HG03175 (cell line): ENCODE measurements around the gene CCDC171.
"Not testable (repeated sequence)": the region's sequence is repeated elsewhere in the genome, so short reads cannot be mapped to it uniquely, and the experiment has no call there.

Source experiments
- ATAC-seq: cut with Tn5 transposase; IDR thresholded peaks from one replicate; pipeline ENCODE4 v1.9.1; 2021; ENCODE audit warnings: mild to moderate bottlenecking, moderate library complexity; ENCODE audit not compliant: unreplicated experiment

Gene CCDC171

DNA sequence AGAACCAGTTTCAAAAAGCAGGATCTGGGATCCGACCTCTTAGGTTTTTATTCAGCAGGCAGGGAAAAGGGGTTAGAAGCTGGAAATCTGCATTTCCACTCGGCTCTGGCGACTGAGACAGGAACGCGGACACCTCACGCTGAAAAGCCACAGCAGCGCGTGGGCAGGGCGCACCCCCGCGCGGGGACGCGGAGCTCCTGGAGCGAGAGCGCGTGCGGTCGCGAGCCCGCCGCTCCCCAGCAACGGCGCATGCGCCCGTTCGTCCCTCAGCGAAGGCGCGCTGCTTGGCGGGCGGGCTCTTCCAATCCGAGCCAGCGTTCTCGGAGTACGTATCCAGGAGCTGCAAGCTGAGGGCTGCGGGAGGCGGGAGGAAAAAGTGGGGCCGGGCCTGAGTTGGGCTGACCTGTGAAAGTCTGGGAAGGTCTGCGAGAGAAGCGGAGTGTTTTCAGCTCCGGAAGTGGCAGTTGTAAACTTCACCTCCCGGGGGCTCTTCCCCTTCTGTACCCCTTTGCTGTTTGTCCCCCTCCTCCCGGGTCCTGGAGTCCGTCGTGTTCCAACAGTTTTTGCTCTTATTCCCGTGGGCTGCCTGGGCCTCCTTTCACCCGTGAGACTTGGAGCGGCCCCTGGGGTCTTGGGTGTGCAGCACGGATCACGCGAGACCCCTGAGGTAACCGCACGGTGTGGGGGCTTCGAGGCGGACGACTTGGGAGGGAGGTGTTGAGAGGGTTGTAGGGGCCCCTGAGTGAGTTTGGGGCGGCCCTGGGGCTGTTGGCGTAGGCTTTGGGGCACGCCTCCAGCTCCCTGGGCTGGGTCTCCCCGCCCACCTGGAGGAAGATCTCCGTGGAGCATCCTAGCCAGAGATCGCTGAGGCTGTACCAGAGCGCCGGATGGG, at the start of gene CCDC171:
Gene CCDC171, plus strand, starts transcription at position 408 of the 892 bp plus-strand sequence. CDS start 11,046 bp downstream, outside the sequence.
- ATAC-seq = peak; percentile 73

GRCh38 chr9:15505921-15506320, 46.9 kb upstream of the CCDC171 start:
- ATAC-seq = no peak

DNA sequence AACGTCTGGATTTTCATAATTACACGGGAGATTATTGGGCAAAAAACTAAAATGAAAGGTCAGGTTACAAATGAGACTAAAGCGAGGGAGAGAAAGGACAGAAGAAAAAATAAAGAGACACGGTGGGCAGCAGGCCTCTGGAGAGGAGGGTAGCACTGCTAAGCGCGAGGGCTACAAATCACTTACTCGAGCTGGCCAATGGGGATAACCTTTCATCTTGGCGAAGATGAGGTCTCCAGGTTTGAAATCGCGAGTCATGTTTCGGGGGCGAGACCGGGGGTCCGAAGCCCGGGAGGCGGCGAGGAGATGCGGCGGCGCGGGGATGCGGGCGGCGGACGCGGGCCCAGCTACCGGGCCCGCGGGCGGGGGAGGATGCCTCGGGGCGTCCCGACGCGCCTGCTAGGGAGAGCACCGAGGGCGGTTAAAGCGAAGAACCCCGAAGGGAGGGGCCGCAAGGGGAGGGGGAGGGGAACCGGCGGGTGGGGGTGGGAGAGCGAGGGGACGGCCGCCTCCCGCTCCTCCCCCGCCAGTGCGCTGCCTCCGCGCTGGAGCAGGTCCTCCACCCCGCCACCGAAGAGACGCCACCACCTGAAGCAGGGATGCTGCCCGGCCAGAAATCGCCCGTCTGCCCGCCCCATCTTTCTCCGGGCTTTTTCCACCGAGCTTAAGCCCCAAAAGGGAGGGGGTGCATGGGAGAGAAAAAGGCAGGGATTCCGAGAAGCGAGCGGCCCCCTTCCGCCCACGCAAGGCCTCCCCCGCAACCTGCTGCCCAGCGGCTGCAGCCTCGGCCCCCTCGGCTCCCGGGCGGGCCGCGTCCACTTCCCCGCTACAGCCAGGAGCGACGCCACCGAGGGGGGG, 42.7 kb upstream of the CCDC171 start:
- ATAC-seq = peak; percentile 43

GRCh38 chr9:15510789-15511575, 41.9 kb upstream of the CCDC171 start, which contains the start of gene PSIP1:
Gene PSIP1, minus strand, starts transcription at chr9:15510970. Its CDS starts 782 bp downstream, at chr9:15510188.
- peak; percentile 81 for ATAC-seq

DNA sequence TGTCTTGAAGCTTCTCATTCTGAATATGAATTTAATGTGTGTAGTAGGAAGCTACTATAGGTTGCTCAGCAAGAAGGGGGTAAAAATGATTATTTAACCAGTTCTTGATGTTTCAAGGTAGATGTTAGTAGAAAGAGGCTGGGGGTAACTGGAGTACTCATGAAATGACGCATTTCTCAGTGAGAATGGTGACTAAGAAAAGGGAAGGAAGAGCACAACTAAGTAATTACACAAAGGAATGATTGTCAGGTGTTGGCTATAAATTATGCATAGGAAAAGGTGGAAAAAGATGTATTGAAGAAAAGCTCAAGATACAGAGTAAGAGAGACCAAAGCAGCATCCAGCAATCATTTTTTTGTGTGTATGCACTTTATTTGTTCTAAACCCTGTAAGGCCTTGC, 40.6 kb upstream of the CCDC171 start:
- ATAC-seq = no peak

DNA sequence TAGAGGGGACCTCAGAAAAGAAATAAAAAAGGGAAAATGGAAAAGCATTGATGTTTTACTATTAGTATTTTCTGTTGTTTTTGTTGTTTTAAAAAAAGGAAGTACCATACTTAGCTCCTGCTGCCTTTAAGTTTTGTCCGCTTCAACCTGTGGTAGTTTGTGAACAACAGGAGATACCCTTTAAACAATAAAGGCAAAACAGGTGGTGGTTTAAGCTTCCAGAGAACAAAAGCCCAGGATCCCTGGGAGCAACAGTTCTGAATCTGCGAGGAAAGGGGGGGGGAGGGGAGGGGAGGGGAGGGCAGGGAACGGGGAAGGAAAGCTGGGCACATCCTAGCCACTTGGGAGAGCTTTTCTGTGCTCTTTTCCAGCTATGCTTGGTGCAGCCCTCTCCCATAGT, 40.0 kb upstream of the CCDC171 start:
- no peak for ATAC-seq

- ATAC-seq = no peak
These were observed 39.5 kb upstream of the CCDC171 start for GRCh38 chr9:15513335-15513734.

GRCh38 chr9:15519831-15520230, 33.0 kb upstream of the CCDC171 start:
- ATAC-seq = no peak

- ATAC-seq = no peak
These were observed 31.6 kb upstream of the CCDC171 start for GRCh38 chr9:15521254-15521653.

- ATAC-seq = no peak
These were observed 30.6 kb upstream of the CCDC171 start for GRCh38 chr9:15522130-15522755.

DNA sequence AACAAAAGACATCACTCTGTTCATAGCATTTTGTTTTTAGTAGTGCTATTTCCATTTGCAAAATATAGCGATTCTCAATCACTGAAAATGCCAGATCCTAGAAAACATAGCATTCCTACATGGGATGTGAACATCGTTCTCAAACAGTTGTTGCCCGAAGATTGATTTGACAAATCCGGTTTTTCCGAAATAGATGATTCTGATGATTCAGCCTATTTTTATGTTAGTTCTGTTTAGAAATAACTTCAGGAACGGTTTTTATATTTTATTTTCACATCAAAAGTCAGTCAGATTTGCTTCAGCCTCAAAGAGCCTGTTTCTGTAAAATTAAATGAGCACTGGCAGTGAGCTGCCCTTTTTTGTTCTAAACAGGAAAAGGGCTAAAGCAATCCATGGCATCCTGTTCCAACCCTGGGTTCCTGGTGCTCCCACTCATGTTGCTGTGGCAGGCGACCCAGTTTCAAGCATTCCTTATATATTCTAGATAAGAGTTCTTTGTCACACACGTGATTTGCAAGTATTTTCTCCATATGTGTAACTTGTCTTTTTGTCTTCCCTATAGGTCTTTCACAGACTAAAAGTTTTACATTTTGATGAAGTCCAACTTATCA, 27.9 kb upstream of the CCDC171 start:
- ATAC-seq = no peak

DNA sequence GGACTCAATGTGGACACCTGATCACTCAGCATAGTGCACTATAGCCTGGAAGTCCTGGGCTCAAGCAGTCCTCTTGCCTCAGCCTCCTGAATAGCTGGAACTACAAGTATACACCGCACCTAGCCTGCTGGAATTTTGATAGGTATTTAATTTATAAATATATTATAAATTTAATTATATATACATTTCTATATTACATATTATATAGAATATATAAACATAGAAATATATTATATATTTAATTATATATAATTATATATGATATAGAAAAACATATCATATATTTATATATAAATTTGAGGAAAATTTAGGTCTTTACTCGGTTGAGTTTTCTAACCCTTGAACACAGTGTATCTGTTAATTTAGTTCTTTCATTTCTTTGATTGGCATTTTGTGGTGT, 26.9 kb upstream of the CCDC171 start:
- no peak for ATAC-seq

- not testable (repeated sequence) for ATAC-seq
These were observed 25.8 kb upstream of the CCDC171 start for GRCh38 chr9:15527035-15527434.

GRCh38 chr9:15529566-15530324, 23.1 kb upstream of the CCDC171 start:
- peak; percentile 90 for ATAC-seq

DNA sequence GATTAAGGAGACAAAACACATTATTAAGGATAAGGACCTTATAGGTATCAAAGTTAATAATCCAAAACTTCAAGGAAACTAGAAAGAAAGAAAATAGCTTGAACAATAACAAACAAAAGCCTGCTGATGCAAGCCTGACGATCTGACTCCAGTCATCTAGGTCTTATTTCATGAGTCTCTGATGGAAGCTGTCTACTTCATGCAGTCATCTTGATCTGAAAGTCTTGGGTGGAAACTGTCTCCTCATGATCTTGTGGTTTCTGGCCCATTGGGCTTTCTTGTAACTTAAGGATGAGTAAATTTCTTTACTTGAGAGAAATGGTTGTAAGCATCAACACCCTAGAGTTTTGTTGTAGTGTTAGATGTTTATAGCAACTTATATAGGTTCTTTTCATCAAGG, 21.5 kb upstream of the CCDC171 start:
- ATAC-seq = peak; percentile 30

GRCh38 chr9:15541872-15542271, 11.0 kb upstream of the CCDC171 start:
- ATAC-seq = no peak

GRCh38 chr9:15542624-15543023, 10.2 kb upstream of the CCDC171 start:
- no peak for ATAC-seq

DNA sequence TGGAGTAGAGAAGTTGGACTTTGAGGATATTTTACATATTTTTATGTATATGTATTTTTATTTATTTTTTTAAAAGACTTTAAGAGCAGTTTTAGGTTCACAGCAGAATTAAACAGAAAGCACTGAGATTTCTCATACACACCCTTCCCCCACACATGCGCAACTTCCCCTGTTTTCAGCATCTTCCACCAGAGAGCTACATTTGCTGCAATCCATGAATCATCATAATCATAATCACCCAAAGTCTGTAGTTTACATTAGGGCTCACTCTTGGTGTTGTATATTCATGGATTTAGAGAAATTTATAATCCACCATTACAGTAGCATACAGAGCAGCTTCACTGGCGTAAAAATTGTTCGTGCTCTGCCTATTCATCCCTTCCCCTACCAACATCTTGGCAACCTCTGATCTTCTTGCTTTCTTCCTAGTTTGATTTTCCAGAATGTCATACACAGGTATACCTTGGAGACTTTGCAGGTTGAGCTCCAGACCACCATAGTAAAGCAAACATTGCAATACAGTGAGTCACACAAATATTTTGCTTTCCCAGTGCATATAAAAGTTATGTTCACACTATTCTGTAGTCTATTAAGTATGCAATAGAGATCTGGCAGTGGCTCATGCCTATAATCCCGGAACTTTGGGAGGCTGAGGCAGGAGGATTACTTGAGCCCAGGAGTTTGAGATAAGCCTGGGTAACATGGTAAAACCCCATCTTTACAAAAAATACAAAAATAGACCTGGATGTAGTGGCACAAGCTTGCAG, 9.6 kb upstream of the CCDC171 start:
- ATAC-seq = no peak
